Measurements from ENCODE around the gene GTF2H2. TPM values are rescaled to one million over a fixed set of nuclear protein-coding genes. Genes with fewer than 3 reads are reported as not detected.
A peak's percentile ranks its signal among the peaks of the same experiment; 100 is the strongest.
"Not testable (repeated sequence)": the region's sequence is repeated elsewhere in the genome, so short reads cannot be mapped to it uniquely, and the experiment has no call there.

GTF2H2 gene
- total RNA-seq, result 10 to 100 TPM; 13.5 to 33.8 (median 23.1) TPM

- not testable (repeated sequence) for H3K9me3 ChIP-seq, H3K27me3 ChIP-seq, H3K4me1 ChIP-seq, H3K4me3 ChIP-seq, DNase-seq, H3K36me3 ChIP-seq, H3K27ac ChIP-seq
These were observed at the start of gene GTF2H2 for GRCh38 chr5:71067262-71067928. TSS of gene GTF2H2 (minus strand) at chr5:71067676. CDS start at chr5:71062763, 4,913 bp downstream.

GRCh38 chr5:71109730-71110275 is 42.3 kb upstream of the GTF2H2 start:
- not testable (repeated sequence) for DNase-seq, H3K9me3 ChIP-seq, H3K36me3 ChIP-seq, H3K4me1 ChIP-seq, H3K4me3 ChIP-seq, H3K27ac ChIP-seq, H3K27me3 ChIP-seq

GRCh38 chr5:71099996-71100395 is 32.5 kb upstream of the GTF2H2 start:
- not testable (repeated sequence) for DNase-seq, H3K4me1 ChIP-seq, H3K27ac ChIP-seq, H3K4me3 ChIP-seq, H3K27me3 ChIP-seq, H3K36me3 ChIP-seq, H3K9me3 ChIP-seq

GRCh38 chr5:71097930-71098203 is 30.4 kb upstream of the GTF2H2 start:
- not testable (repeated sequence) for H3K4me3 ChIP-seq, DNase-seq, H3K27me3 ChIP-seq, H3K9me3 ChIP-seq, H3K4me1 ChIP-seq, H3K36me3 ChIP-seq, H3K27ac ChIP-seq

- H3K36me3 ChIP-seq, H3K27me3 ChIP-seq, H3K9me3 ChIP-seq, H3K4me3 ChIP-seq, H3K4me1 ChIP-seq, H3K27ac ChIP-seq: not testable (repeated sequence)
- peak in 2 of 3 donors; percentile 7 to 26 for DNase-seq
These were observed 29.9 kb upstream of the GTF2H2 start for GRCh38 chr5:71097173-71097929.

- not testable (repeated sequence) for H3K4me1 ChIP-seq, H3K27me3 ChIP-seq, H3K9me3 ChIP-seq, H3K4me3 ChIP-seq, H3K36me3 ChIP-seq, DNase-seq, H3K27ac ChIP-seq
These were observed 22.3 kb upstream of the GTF2H2 start for GRCh38 chr5:71089773-71090172.

GRCh38 chr5:71088754-71089153 is 21.3 kb upstream of the GTF2H2 start:
- not testable (repeated sequence) for H3K27me3 ChIP-seq, H3K36me3 ChIP-seq, DNase-seq, H3K4me1 ChIP-seq, H3K27ac ChIP-seq, H3K4me3 ChIP-seq, H3K9me3 ChIP-seq

GRCh38 chr5:71086145-71086544 is 18.7 kb upstream of the GTF2H2 start:
- DNase-seq, H3K4me1 ChIP-seq, H3K9me3 ChIP-seq, H3K27ac ChIP-seq, H3K27me3 ChIP-seq, H3K4me3 ChIP-seq, H3K36me3 ChIP-seq: not testable (repeated sequence)

GRCh38 chr5:71084280-71085063 is 17.0 kb upstream of the GTF2H2 start:
- H3K27me3 ChIP-seq, H3K4me3 ChIP-seq, H3K36me3 ChIP-seq, DNase-seq, H3K4me1 ChIP-seq, H3K9me3 ChIP-seq, H3K27ac ChIP-seq: not testable (repeated sequence)

- not testable (repeated sequence) for H3K9me3 ChIP-seq, H3K27ac ChIP-seq, H3K4me3 ChIP-seq, H3K27me3 ChIP-seq, DNase-seq, H3K36me3 ChIP-seq, H3K4me1 ChIP-seq
These were observed 15.4 kb upstream of the GTF2H2 start for GRCh38 chr5:71082898-71083297.

GRCh38 chr5:71082340-71082739 is 14.9 kb upstream of the GTF2H2 start:
- not testable (repeated sequence) for H3K27ac ChIP-seq, H3K4me3 ChIP-seq, H3K9me3 ChIP-seq, DNase-seq, H3K27me3 ChIP-seq, H3K4me1 ChIP-seq, H3K36me3 ChIP-seq

- H3K9me3 ChIP-seq, H3K36me3 ChIP-seq, H3K4me1 ChIP-seq, H3K27me3 ChIP-seq, H3K4me3 ChIP-seq, H3K27ac ChIP-seq, DNase-seq: not testable (repeated sequence)
These were observed 6.2 kb downstream of the GTF2H2 start for GRCh38 chr5:71061322-71061721.

GRCh38 chr5:71059426-71059825 is 8.1 kb downstream of the GTF2H2 start:
- not testable (repeated sequence) for H3K36me3 ChIP-seq, H3K27ac ChIP-seq, H3K9me3 ChIP-seq, H3K4me1 ChIP-seq, H3K4me3 ChIP-seq, H3K27me3 ChIP-seq, DNase-seq

- not testable (repeated sequence) for H3K4me1 ChIP-seq, H3K9me3 ChIP-seq
These were observed 22.7 kb downstream of the GTF2H2 start for GRCh38 chr5:71044808-71045207.

GRCh38 chr5:71044128-71044527 is 23.3 kb downstream of the GTF2H2 start:
- not testable (repeated sequence) for H3K36me3 ChIP-seq, DNase-seq, H3K9me3 ChIP-seq, H3K27me3 ChIP-seq, H3K4me1 ChIP-seq, H3K27ac ChIP-seq, H3K4me3 ChIP-seq

More at GRCh38 chr5:71044808-71045207, 22.7 kb downstream of the GTF2H2 start:
- H3K36me3 ChIP-seq, DNase-seq, H3K4me3 ChIP-seq, H3K27me3 ChIP-seq, H3K27ac ChIP-seq: not testable (repeated sequence)

Data from Peyer's patch (tissue), 4 donors.